ENCODE results near the gene TMX3.

- no peak for TF ChIP-seq CTCF (conservative IDR thresholded peaks at IDR 0.05)
- TF ChIP-seq EZH2 (IDR thresholded peaks at IDR 0.05; ENCODE audit: low read depth), result no peak
These were observed 569 bp downstream of the TMX3 start for GRCh38 chr18:68714366-68714711.
